CD1c-positive myeloid dendritic cell (primary cell): ENCODE data around the gene ITSN1.

Experiments used
- DNase-seq: peaks from one replicate; pipeline ENCODE4 v3.0.0-alpha.2; 2016; ENCODE audit errors: extremely low spot score

Gene ITSN1

DNA sequence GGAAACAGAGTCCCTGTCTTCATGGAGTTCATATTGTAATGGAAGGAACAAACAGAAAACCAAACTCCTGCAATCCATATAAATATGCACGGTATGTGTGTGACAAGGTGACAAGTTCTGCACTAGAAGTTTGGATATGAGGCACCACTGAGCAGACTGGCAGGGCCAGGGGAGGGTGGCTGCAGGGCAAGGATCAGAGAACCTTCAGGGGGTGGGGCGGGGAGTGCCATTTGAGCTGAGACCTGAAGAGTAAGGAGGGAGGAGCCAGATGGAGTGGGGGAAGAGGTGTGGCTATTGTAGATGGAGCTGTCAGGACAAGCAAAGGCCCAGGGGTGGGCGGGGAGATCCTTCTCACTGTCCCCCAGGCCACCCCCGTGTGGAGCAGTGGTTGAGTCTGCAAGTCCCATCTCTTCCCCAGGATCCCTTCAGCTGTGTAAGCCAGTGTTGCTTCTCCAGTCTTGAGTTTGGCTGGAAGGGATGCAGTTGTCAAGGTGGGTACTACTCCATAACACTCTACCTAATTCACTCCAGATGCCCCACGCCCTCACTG lies 196.9 kb downstream of the ITSN1 start:
- no peak for DNase-seq

GRCh38 chr21:33839806-33840205 lies 197.5 kb downstream of the ITSN1 start:
- DNase-seq = no peak

GRCh38 chr21:33840771-33841170 lies 198.5 kb downstream of the ITSN1 start:
- no peak for DNase-seq

- no peak for DNase-seq
Observed at GRCh38 chr21:33841561-33841960, 199.3 kb downstream of the ITSN1 start.

GRCh38 chr21:33843216-33843615 lies 200.9 kb downstream of the ITSN1 start:
- no peak for DNase-seq

GRCh38 chr21:33844104-33844889 lies 202.0 kb downstream of the ITSN1 start:
- no peak for DNase-seq

DNA sequence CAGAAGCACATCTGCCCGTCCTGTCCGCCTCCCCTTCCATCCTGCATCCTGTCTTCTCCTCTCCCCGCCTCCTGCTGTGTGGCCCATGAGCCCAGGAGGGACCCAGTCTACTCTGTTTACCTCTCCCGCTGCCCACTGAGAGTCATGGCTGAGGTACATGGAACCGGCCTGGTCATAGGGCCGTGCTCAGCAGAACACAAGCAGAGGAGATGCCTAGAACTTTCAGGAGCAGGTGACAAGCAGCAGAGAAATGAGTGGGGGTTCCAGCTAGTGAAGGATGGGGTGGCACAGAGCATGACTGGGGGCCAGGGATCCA lies 202.5 kb downstream of the ITSN1 start:
- no peak for DNase-seq

DNA sequence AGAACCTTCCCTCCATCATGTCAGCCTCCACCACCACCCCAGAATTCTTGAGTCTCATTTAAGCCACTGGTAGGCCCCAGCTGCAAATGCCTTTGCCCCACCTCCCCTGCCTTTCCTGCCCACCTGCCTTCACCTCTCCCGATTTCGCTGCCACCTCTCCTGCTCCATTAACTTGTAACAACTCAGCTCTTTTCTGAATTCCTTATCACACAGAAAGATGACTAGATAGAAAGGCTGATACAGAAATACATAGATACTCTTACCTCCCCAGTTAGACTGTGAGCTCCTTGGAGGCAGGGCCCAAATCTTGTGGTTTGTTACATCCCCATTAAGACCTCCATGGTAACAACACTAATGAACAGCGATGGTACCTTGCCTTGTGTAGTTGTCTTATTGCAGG lies 203.8 kb downstream of the ITSN1 start:
- no peak for DNase-seq

DNA sequence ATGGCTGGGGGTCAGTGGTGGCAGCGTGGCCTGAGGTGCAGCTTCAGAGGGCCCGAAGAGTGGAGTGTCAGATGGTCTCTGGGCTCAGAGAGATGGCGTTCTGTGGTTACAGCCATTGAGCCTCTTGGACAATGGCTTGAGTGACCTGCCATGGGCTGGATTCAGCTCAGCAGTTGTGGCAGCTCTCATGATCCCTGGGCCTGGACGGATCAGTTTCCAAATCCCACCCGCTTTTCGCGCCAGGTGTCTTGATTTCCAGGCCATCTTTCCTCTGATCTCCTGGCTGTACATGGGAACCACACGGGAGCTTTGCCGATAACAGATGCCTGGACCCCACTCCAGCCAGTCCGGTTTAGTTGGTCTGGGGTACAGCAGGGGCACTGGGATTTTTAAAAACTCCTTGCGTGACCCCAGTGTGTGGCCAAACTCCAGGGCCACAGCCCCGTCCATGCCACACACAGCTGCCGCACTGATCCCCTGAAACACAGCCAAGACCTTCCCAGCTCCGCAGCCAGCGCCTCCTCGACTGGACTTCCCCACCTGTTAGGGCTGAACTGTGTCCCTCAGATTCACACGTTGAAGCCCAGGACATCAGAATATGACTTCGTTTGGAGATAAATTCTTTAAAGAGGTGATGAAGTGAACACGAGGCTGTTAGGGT lies 205.4 kb downstream of the ITSN1 start:
- no peak for DNase-seq

GRCh38 chr21:33848249-33848953 lies 206.1 kb downstream of the ITSN1 start:
- no peak for DNase-seq

- no peak for DNase-seq
Observed at GRCh38 chr21:33849834-33850233, 207.5 kb downstream of the ITSN1 start.

DNA sequence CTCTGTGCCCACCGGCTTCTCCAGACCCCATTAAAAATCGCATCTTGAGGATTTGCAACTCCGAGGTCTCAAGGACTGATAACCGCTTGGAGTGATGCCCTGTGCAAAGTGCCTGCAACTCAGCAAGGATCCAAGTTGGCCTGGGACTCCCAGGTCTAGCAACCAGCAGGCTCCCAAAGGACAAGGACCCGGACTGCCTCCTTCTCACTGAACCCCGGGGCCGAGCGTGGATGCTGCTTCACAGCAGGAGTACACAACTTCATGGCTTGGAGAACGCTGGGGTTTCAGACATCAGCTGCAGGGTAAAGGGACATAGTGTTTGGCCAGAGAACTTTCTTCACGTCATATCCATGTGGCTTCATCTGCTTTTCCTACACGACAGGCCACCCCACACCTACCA lies 208.1 kb downstream of the ITSN1 start:
- no peak for DNase-seq

DNA sequence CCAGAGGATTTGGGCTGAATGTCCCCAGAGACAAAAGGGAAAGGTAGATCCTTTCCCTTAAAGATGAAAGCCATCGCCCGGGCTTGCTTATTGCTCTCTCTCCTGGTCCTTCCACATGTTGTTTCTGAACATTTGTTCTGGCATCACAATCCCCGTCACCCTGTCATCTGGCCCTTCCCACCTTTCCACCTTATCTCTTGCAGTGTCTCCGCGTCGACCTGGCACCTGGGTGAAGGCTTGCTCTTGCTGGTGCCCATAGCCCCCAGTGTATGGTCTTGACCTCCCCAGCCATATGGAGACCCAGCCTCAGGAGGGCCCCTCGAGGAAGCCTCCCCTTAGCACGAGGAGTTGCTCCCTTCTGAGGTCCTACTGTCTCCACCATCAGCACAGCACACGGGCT lies 208.7 kb downstream of the ITSN1 start:
- DNase-seq = no peak

DNA sequence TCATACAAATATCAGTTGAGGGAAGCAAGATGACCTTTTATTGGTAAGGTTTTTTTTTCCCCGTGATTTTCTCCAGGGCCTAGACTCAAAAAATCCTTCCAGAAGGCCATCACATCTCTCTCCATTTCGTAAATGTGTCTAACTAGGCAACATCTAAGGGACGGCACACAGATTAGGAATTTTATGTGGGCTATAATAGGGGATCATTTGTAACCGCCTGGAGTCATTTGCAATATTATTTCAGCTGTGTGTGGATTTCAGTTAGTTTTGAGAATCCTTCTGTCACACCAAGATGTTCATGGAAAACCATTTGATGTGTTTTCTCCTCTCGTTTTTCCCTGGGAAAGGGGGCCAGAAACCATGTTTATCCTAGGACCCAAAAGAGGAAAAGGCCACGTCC lies 210.2 kb downstream of the ITSN1 start:
- DNase-seq = no peak

- DNase-seq = no peak
Observed at GRCh38 chr21:33854604-33855003, 212.3 kb downstream of the ITSN1 start.

GRCh38 chr21:33855190-33855589 lies 212.9 kb downstream of the ITSN1 start:
- DNase-seq = no peak

- no peak for DNase-seq
Observed at GRCh38 chr21:33856893-33857527, 214.7 kb downstream of the ITSN1 start.

- DNase-seq = no peak
Observed at GRCh38 chr21:33857846-33858666, 215.8 kb downstream of the ITSN1 start.

DNA sequence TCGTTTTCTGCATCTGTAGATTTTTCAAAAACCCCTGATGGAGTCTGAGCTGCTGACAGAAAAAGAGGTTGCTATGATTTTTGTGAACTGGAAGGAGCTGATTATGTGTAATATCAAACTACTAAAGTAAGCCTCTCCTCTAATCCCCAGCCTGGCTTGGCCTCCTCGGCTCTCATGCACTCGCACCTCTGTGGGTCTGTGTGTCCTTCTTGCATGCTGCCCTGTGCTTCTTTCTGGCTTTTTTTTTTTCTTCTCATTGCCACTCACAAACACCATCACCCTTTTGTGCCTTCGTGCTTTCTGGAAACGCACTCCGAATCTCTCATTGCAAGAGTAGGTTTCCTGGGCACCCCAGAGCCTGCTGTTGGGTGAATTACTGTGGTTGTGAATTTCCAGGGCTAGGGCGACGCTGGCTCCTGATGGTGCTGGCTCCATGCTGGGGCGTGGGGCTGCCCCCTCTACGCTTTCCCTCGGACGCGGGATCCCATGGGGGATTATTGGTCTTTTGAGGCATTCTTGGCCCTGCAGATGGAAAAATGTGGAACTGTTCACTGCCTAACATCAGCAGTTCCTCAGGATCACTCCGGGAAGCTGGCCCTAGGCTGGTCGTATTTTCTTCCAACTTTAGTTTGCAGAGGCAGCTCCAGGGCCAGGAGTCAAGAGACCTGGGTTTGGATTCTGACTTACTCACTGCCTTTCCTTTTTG lies 216.5 kb downstream of the ITSN1 start:
- DNase-seq = no peak

GRCh38 chr21:33859373-33860102 lies 217.2 kb downstream of the ITSN1 start:
- DNase-seq = no peak
